Measurements from ENCODE around the gene EHD1.

The EHD1 gene

DNA sequence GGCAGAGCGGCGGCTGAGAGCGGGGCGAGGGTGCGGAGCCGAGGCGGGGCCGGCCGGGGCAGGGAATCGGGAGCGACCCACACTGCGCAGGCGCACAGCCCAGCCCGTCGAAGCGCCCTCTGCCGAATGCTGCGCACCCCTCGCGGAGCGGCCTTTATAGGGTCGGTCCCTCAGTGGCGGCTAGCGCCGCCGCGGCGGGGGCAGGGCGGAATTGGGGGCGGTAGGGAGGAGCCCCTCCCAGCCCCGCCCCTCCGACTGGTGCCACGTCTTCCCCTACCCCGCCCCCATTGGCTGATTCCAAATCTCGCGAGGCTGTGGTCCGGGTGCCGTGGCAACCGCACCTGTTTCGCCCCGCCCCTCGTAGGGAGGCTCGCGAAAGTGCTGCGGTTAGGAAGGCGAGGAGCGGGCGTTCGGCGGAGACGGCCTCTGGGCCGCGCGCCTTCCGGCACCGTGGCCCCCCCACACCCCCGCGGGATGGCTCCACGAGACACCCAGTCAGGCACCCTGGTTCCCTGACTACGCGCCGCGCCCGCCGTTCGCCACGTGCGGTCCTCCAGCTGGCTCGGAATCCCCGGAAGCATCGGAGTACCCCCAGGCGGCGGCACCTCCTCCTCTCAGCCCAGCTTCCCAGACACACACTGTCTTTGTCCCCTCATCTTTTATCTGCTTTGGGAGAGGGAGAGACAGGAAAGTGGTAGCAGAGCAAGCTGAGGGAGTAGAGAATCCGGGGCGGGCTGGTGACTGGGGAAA lies at the start of gene EHD1:
Gene EHD1, minus strand, starts transcription at position 128 of the 750 bp plus-strand sequence. CDS start 157 bp downstream, outside the sequence.
- Histone ChIP-seq H3K27me3 (ENCODE audit: insufficient read depth, low read length) (peaks cover 3% of the 10 kb centered on the region), H3K9me3 (ENCODE audit: low read length) (no peaks in the 10 kb centered on the region), H3K36me3 (ENCODE audit: insufficient read depth, low read length) (peaks cover 3% of the 10 kb centered on the region), H3K4me3 (ENCODE audit: low read length) (peak within 1 kb of the TSS; percentile 94), H2AFZ (ENCODE audit: low read depth, low read length) (peak within 1 kb of the TSS; percentile 47), H3K4me1 (ENCODE audit: insufficient read depth, low read length) (peaks cover 47% of the 10 kb centered on the region)

DNA sequence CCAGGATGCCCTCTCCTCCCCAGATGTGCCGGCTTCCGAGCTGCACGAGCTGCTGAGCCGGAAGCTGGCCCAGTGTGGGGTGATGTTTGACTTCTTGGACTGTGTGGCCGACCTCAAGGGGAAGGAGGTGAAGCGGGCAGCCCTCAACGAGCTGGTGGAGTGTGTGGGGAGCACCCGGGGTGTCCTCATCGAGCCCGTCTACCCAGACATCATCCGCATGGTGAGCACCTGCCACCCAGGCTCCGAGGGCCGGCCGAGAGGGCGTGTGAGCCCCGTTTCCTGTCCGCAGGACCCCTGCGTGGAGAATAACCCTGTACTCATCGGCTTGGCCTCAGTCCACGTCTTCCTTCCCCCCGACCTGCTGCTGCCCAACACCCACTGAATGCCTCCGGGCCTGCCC lies 48.3 kb upstream of the EHD1 start:
- Histone ChIP-seq H3K9me3 (ENCODE audit: low read length) (no peaks in the 10 kb centered on the region), H3K36me3 (ENCODE audit: insufficient read depth, low read length) (peaks cover 3% of the 10 kb centered on the region), H3K27me3 (ENCODE audit: insufficient read depth, low read length) (no peaks in the 10 kb centered on the region), H3K4me3 (ENCODE audit: low read length) (no peak overlapping the region), H2AFZ (ENCODE audit: low read depth, low read length) (no peak overlapping the region), H3K4me1 (ENCODE audit: insufficient read depth, low read length) (peaks cover 14% of the 10 kb centered on the region)

DNA sequence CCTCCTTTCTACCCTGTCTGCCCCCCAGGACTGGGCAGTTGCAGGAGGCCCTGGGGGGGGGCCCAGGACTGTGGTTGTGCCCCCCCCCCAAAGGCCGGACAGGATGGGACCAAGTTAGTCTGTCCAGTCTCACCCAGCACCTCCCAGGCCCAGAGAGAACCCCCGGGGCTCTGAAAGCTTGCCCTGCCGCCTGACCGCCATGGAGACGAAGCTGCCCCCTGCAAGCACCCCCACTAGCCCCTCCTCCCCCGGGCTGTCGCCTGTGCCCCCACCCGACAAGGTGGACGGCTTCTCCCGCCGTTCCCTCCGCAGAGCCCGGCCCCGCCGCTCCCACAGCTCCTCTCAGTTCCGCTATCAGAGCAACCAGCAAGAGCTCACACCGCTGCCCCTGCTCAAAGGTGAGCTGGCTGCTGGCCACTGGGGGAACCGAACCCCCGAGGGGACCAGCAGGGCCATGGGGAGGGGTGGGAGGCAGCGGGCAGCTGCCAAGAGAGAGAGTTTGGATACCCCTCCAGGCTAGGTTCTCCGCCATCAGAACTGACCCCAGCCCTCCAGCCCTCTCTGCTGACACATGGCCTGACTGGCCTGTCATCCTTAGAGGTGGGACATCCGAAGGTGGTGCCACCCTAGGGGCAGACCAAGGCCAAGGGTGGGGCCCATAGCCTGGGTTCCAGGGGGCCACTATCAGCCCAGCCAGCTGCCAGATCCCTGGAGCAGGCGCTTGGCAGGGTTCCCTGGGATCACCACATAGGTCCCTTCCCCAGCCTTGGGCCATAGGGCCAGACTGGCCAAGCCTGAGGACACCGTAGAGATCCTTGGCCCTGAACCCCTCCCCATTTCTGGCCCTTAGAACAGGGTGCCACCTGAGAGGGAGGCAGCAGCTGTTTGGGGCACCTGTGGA lies 47.4 kb upstream of the EHD1 start:
- Histone ChIP-seq H3K4me3 (ENCODE audit: low read length) (peak overlapping the region; percentile 62), H2AFZ (ENCODE audit: low read depth, low read length) (no peak overlapping the region), H3K36me3 (ENCODE audit: insufficient read depth, low read length) (peaks cover 3% of the 10 kb centered on the region), H3K27me3 (ENCODE audit: insufficient read depth, low read length) (no peaks in the 10 kb centered on the region), H3K4me1 (ENCODE audit: insufficient read depth, low read length) (peaks cover 14% of the 10 kb centered on the region), H3K9me3 (ENCODE audit: low read length) (no peaks in the 10 kb centered on the region)

DNA sequence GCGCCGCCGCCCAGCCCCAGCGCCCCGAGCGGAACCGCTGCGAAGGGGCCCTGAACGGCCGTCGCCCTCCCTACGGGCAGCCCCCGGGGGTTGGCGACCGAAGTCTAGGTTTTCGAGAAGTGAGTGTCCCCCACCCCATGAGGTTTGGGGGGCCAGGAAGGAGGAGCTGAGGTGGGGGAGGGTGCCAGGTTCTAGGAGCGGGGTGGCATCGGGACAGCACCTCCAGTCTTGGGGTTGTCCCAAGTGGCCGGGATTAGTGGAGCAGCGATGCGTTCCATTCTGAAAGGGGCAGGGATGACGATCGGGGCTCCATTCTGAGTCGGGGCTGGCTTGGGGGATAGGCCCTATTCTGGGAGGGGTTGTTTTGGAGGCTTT lies 46.5 kb upstream of the EHD1 start:
- Histone ChIP-seq H2AFZ (ENCODE audit: low read depth, low read length) (peak overlapping the region; percentile 44), H3K4me3 (ENCODE audit: low read length) (peak overlapping the region; percentile 62), H3K27me3 (ENCODE audit: insufficient read depth, low read length) (no peaks in the 10 kb centered on the region), H3K9me3 (ENCODE audit: low read length) (no peaks in the 10 kb centered on the region), H3K36me3 (ENCODE audit: insufficient read depth, low read length) (no peaks in the 10 kb centered on the region), H3K4me1 (ENCODE audit: insufficient read depth, low read length) (peaks cover 14% of the 10 kb centered on the region)

DNA sequence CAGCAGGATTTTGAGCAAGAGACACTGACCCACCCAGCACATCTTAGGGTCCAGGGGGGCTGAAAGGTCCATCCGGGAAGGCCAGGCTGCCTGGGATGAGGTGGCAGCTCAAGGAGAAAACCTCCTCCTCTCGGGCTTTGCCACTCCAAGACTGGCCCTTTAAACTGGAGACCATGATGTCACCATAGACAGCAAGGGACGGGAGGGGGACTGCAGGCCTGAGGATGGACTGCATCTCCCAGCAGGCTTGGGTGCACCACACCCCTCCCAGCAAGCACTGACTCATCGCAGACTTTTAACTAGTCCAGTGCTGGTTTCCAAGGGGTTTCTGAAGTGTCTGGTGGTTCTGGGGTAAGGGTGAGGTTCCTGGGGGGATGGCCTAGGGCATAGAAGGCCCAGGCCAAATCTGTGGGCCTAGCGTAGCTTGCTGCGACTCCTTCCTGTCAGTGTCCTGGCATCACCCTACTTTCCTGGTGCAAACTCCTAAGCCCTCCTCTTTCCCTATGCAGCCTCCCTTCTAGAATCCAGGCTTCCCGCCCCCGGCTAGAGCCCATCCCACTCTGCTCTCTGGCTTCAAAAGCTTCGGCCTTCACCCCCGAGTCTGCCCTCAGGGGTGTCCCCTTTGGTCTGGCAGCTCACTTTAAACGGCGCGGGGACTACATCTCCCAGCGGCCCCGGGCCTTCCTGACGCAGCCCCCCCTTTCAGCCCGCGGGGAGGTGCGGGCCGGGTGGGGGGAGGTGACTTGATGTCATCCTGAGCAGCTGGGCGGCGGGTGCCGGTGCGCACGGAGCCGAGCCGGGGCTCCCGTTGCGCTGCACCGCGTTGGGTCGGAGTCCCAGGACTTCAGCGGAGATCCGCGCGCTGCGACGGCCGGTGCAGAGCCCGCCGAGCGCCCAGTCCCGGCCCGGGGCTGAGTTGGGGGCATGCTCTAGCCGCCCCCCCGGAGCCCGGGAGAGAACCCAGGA lies 45.8 kb upstream of the EHD1 start, which contains the start of gene PPP2R5B:
Gene PPP2R5B, plus strand, starts transcription at position 746 of the 966 bp plus-strand sequence. CDS start 1,046 bp downstream, outside the sequence.
- Histone ChIP-seq H3K36me3 (ENCODE audit: insufficient read depth, low read length) (no peaks in the 10 kb centered on the region), H2AFZ (ENCODE audit: low read depth, low read length) (peak within 1 kb of the TSS; percentile 44), H3K9me3 (ENCODE audit: low read length) (no peaks in the 10 kb centered on the region), H3K4me1 (ENCODE audit: insufficient read depth, low read length) (peaks cover 14% of the 10 kb centered on the region), H3K4me3 (ENCODE audit: low read length) (peak within 1 kb of the TSS; percentile 62), H3K27me3 (ENCODE audit: insufficient read depth, low read length) (no peaks in the 10 kb centered on the region)

DNA sequence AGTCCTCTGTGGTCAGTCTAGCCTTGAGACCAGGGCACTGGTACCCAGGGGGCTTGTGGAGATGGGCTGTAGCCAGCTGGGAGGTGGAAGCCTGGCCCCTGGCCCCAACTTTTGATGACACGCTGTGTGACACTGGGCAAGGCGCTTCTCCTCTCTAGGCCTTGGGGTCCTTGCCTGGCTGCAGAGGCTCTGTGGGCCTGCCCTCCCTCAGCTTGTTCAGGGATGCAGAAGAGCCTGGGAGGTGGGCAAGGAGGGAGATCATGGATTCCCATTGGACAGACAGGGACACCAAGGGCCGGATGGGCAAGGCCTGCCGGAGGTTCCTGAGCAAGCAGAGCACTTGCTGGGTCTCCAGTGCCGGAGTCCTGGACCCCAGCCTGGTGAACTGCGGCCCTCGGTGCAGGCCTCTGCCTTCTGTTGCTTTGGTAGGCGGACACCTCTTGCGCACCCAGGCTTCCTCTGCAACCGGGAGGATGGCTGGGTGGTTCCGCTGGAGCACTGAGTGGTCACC lies 44.8 kb upstream of the EHD1 start:
- Histone ChIP-seq H2AFZ (ENCODE audit: low read depth, low read length) (peak overlapping the region; percentile 31), H3K36me3 (ENCODE audit: insufficient read depth, low read length) (no peaks in the 10 kb centered on the region), H3K4me1 (ENCODE audit: insufficient read depth, low read length) (peaks cover 15% of the 10 kb centered on the region), H3K4me3 (ENCODE audit: low read length) (no peak overlapping the region), H3K9me3 (ENCODE audit: low read length) (no peaks in the 10 kb centered on the region), H3K27me3 (ENCODE audit: insufficient read depth, low read length) (no peaks in the 10 kb centered on the region)

DNA sequence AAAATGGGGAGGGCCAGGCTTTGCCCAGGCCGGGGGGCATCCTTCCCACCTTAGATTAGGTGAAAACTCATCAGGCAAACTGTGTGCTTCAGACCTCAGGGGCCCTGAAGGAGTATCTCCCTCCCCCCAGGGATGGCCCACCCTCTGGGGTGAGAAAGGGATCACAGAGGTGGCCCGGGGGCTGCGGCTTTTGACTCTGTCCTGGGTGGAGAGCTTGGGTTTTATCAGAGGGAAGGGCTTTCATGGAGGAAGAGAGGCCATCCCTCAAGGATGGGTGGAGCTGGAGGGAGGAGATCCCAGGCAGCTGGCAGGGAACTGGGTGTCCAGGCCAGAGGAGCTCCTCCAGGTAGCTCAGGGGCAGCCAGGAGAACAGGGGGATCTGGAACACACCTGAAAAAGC lies 43.0 kb upstream of the EHD1 start:
- peaks cover 24% of the 10 kb centered on the region for H3K4me1 ChIP-seq (ENCODE audit: insufficient read depth, low read length)
- no peak overlapping the region for H2AFZ ChIP-seq (ENCODE audit: low read depth, low read length)
- H3K36me3 ChIP-seq (ENCODE audit: insufficient read depth, low read length): no peaks in the 10 kb centered on the region
- H3K27me3 ChIP-seq (ENCODE audit: insufficient read depth, low read length): no peaks in the 10 kb centered on the region
- H3K4me3 ChIP-seq (ENCODE audit: low read length): no peak overlapping the region
- H3K9me3 ChIP-seq (ENCODE audit: low read length): no peaks in the 10 kb centered on the region

DNA sequence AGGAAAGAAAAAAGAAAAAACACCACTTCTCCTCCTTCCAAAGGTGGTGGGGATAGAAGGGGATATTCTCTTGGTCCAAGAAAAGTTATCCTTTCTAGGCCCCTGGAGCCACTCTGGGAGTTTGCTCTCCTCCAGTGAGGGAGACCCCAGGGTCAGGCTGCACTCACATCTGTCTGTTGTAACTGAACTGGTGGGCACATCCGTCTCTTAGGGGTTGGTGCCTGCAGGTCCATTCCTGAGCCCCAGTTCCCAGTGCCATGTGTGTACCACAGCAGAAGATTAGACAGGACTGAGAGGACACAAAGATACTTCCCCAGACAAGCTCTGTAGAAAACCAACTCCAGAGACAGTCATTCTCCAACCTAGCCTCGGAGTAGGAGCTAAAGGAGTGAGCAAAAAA lies 41.7 kb upstream of the EHD1 start:
- H3K4me3 ChIP-seq (ENCODE audit: low read length): no peak overlapping the region
- H3K4me1 ChIP-seq (ENCODE audit: insufficient read depth, low read length): peaks cover 29% of the 10 kb centered on the region
- no peaks in the 10 kb centered on the region for H3K9me3 ChIP-seq (ENCODE audit: low read length)
- H3K27me3 ChIP-seq (ENCODE audit: insufficient read depth, low read length): no peaks in the 10 kb centered on the region
- H2AFZ ChIP-seq (ENCODE audit: low read depth, low read length): no peak overlapping the region
- no peaks in the 10 kb centered on the region for H3K36me3 ChIP-seq (ENCODE audit: insufficient read depth, low read length)

DNA sequence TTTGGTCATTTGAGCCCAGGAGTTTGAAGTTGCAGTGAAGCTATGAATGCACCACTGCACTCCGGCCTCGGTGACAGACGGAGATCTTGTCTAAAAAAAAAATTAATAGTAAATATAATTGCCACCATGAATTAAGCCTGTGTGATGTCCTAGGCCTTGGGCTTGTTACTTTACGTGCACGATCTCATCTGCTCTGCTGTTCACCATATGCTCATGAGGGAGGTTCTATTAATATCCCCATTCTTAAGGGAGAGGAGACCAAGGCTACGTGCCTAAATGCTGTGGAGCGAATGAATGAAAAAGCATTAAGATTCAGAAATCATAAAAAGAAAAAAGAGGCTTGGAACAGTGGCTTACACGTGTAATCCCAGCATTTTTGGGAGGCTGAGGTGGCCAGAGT lies 41.2 kb upstream of the EHD1 start:
- H3K9me3 ChIP-seq (ENCODE audit: low read length): no peaks in the 10 kb centered on the region
- H3K36me3 ChIP-seq (ENCODE audit: insufficient read depth, low read length): no peaks in the 10 kb centered on the region
- H2AFZ ChIP-seq (ENCODE audit: low read depth, low read length): no peak overlapping the region
- no peak overlapping the region for H3K4me3 ChIP-seq (ENCODE audit: low read length)
- peaks cover 25% of the 10 kb centered on the region for H3K4me1 ChIP-seq (ENCODE audit: insufficient read depth, low read length)
- no peaks in the 10 kb centered on the region for H3K27me3 ChIP-seq (ENCODE audit: insufficient read depth, low read length)

DNA sequence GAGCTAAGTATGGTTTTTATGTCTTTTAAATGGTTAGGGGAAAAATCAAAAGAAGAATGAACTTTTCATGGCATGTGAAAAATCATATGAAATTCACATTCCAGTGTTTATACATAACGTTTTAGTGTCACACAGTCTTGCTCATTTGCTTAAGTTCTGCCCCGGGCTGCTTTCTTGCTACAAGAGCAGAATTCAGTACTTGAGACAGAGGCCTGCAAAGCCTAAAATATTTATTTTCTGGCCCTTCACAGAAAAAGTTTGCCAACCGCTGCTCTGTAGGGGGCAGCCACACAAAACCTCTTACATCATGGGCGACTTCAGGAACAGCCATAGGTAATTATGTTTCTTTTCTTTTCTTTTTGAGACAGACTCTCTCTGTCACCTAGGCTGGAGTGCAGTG lies 39.6 kb upstream of the EHD1 start:
- peak overlapping the region; percentile 79 for H3K4me3 ChIP-seq (ENCODE audit: low read length)

DNA sequence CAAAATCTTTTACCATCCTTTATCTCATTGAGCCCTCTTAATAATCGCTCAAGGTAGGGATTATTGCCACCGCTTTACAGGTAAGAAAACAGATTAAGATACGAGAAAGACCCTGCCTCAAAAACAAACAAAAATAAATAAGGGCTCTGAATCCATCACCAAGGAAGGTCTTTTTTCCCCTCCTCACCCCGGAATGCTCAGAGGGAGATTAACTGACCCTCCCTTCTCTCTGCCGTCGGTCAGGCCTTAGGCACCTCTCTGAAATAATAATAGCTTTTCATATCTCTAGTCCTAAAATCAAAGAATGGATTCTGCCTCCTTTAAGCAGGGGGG lies 39.2 kb upstream of the EHD1 start:
- Histone ChIP-seq H3K36me3 (ENCODE audit: insufficient read depth, low read length) (peaks cover 13% of the 10 kb centered on the region), H3K4me3 (ENCODE audit: low read length) (peak overlapping the region; percentile 79), H3K27me3 (ENCODE audit: insufficient read depth, low read length) (no peaks in the 10 kb centered on the region), H3K9me3 (ENCODE audit: low read length) (no peaks in the 10 kb centered on the region), H3K4me1 (ENCODE audit: insufficient read depth, low read length) (peaks cover 17% of the 10 kb centered on the region), H2AFZ (ENCODE audit: low read depth, low read length) (peak overlapping the region; percentile 78)

More for the DNA sequence above, 39.6 kb upstream of the EHD1 start:
- Histone ChIP-seq H3K9me3 (ENCODE audit: low read length) (no peaks in the 10 kb centered on the region), H3K27me3 (ENCODE audit: insufficient read depth, low read length) (no peaks in the 10 kb centered on the region), H3K36me3 (ENCODE audit: insufficient read depth, low read length) (peaks cover 9% of the 10 kb centered on the region), H3K4me1 (ENCODE audit: insufficient read depth, low read length) (peaks cover 17% of the 10 kb centered on the region), H2AFZ (ENCODE audit: low read depth, low read length) (peak overlapping the region; percentile 78)

Data from neuron (in vitro differentiated cells).